ENCODE data around the gene THSD8. TPM values are rescaled to one million over a fixed set of nuclear protein-coding genes. Genes with fewer than 3 reads are reported as not detected.

Gene THSD8
- polyA plus RNA-seq, 1 donor from 2014 or later = not detected

- H3K36me3 ChIP-seq (ENCODE audit: insufficient read depth, low read length) = peaks cover 5% of the 10 kb centered on the region
- H3F3A ChIP-seq (ENCODE audit: insufficient read depth, low read length, poor library complexity, severe bottlenecking) = no peaks in the 10 kb centered on the region
- peaks cover 16% of the 10 kb centered on the region for H3K27me3 ChIP-seq (ENCODE audit: insufficient read depth, low read depth, low read length)
- peak overlapping the region; percentile 73 for H2AFZ ChIP-seq (ENCODE audit: low read depth, low read length)
- peaks cover 33% of the 10 kb centered on the region for H3K79me2 ChIP-seq (replicated peaks; ENCODE audit: insufficient read depth, low read length)
- peak overlapping the region; percentile 92 for H3K4me3 ChIP-seq (ENCODE audit: low read length)
- H3K9me2 ChIP-seq (ENCODE audit: insufficient read depth, low read length) = no peaks in the 10 kb centered on the region
- peaks cover 7% of the 10 kb centered on the region for H4K20me1 ChIP-seq (ENCODE audit: insufficient read depth)
- H3K4me2 ChIP-seq (ENCODE audit: low read length) = peak overlapping the region; percentile 83
- peak overlapping the region; percentile 91 for H3K27ac ChIP-seq (ENCODE audit: low read length)
- H3K9me3 ChIP-seq (ENCODE audit: low read length) = no peaks in the 10 kb centered on the region
- peak overlapping the region; percentile 100 for H3K9ac ChIP-seq (ENCODE audit: low read length)
- TF ChIP-seq, protein P1, sequence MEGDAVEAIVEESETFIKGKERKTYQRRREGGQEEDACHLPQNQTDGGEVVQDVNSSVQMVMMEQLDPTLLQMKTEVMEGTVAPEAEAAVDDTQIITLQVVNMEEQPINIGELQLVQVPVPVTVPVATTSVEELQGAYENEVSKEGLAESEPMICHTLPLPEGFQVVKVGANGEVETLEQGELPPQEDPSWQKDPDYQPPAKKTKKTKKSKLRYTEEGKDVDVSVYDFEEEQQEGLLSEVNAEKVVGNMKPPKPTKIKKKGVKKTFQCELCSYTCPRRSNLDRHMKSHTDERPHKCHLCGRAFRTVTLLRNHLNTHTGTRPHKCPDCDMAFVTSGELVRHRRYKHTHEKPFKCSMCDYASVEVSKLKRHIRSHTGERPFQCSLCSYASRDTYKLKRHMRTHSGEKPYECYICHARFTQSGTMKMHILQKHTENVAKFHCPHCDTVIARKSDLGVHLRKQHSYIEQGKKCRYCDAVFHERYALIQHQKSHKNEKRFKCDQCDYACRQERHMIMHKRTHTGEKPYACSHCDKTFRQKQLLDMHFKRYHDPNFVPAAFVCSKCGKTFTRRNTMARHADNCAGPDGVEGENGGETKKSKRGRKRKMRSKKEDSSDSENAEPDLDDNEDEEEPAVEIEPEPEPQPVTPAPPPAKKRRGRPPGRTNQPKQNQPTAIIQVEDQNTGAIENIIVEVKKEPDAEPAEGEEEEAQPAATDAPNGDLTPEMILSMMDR (IDR thresholded peaks at IDR 0.05; ENCODE audit: poor library complexity, severe bottlenecking) = peak; percentile 31
- peak; percentile 96 for TF ChIP-seq EP300 (conservative IDR thresholded peaks at IDR 0.05; ENCODE audit: poor library complexity, severe bottlenecking)
- no peak for TF ChIP-seq EZH2 (IDR thresholded peaks at IDR 0.05; ENCODE audit: borderline replicate concordance, insufficient read depth, low read length, poor library complexity, severe bottlenecking)
- TF ChIP-seq, protein P2, sequence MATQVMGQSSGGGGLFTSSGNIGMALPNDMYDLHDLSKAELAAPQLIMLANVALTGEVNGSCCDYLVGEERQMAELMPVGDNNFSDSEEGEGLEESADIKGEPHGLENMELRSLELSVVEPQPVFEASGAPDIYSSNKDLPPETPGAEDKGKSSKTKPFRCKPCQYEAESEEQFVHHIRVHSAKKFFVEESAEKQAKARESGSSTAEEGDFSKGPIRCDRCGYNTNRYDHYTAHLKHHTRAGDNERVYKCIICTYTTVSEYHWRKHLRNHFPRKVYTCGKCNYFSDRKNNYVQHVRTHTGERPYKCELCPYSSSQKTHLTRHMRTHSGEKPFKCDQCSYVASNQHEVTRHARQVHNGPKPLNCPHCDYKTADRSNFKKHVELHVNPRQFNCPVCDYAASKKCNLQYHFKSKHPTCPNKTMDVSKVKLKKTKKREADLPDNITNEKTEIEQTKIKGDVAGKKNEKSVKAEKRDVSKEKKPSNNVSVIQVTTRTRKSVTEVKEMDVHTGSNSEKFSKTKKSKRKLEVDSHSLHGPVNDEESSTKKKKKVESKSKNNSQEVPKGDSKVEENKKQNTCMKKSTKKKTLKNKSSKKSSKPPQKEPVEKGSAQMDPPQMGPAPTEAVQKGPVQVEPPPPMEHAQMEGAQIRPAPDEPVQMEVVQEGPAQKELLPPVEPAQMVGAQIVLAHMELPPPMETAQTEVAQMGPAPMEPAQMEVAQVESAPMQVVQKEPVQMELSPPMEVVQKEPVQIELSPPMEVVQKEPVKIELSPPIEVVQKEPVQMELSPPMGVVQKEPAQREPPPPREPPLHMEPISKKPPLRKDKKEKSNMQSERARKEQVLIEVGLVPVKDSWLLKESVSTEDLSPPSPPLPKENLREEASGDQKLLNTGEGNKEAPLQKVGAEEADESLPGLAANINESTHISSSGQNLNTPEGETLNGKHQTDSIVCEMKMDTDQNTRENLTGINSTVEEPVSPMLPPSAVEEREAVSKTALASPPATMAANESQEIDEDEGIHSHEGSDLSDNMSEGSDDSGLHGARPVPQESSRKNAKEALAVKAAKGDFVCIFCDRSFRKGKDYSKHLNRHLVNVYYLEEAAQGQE (IDR thresholded peaks at IDR 0.05; ENCODE audit: borderline replicate concordance) = no peak
- no peak for TF ChIP-seq RAD21 (conservative IDR thresholded peaks at IDR 0.05)
- no peak for TF ChIP-seq SMC3 (conservative IDR thresholded peaks at IDR 0.05; ENCODE audit: poor library complexity)
- peak; percentile 76 for TF ChIP-seq TAF1 (IDR thresholded peaks at IDR 0.05; ENCODE audit: low read depth)
- peak; percentile 95 for TF ChIP-seq POLR2AphosphoS5 (IDR thresholded peaks at IDR 0.05)
- peak; percentile 75 for TF ChIP-seq MXI1 (conservative IDR thresholded peaks at IDR 0.05; ENCODE audit: poor library complexity, severe bottlenecking)
These were observed 37.3 kb downstream of the THSD8 start for GRCh38 chr19:12838886-12839756.

DNA sequence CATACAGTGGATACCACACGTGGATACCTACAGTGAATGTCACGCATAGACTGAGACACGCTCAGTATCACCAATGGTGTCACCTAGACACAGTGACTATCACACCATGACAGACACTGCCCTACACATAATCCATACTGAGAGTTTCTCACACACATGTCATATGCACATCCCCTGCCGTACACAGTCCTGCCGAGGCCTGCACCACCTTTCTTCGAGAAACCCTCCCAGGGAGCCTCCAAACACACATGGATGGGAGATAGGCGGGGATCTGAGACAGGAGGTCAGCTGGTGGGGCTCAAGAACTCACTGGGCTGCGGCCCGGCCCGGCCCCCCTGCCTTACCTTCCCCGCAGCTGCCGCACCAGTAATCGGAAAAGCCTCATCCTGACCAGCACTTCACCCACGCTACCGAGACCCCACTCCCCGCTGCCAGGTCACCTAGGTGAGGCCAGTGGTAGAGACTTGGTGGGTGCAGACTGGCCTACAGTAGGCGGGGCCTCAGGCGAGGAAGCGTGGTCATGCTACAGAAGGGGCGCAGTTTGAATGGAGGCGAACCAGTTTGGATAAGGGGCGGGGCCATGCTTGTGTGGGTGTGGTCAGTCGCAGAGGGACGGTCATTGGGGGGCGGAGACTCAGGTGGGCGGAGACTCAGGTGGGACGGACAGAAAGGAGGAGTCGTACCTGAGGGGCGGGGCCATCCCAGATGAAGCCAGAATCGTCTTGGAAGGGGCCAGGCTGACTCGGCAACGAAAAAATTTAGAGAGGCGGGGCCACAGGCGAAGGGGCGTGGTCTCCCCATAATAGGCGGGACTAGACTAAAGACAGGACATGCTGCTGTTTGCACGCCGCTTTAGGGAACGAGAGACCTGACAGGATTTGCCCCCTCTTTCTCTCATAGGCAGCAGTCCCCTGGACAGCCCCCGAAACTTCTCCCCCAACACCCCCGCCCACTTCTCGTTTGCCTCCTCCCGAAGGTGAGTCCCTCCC is 38.5 kb downstream of the THSD8 start:
- peak overlapping the region; percentile 92 for H3K4me3 ChIP-seq (ENCODE audit: low read length)
- H4K20me1 ChIP-seq (ENCODE audit: insufficient read depth) = peaks cover 12% of the 10 kb centered on the region
- H3K36me3 ChIP-seq (ENCODE audit: insufficient read depth, low read length) = peaks cover 5% of the 10 kb centered on the region
- H3K27ac ChIP-seq (ENCODE audit: low read length) = peak overlapping the region; percentile 91
- H3K9ac ChIP-seq (ENCODE audit: low read length) = peak overlapping the region; percentile 100
- no peak overlapping the region for H2AFZ ChIP-seq (ENCODE audit: low read depth, low read length)
- H3K27me3 ChIP-seq (ENCODE audit: insufficient read depth, low read depth, low read length) = peaks cover 4% of the 10 kb centered on the region
- peaks cover 33% of the 10 kb centered on the region for H3K79me2 ChIP-seq (replicated peaks; ENCODE audit: insufficient read depth, low read length)
- no peaks in the 10 kb centered on the region for H3K9me3 ChIP-seq (ENCODE audit: low read length)
- TF ChIP-seq RAD21 (conservative IDR thresholded peaks at IDR 0.05) (no peak), EZH2 (IDR thresholded peaks at IDR 0.05; ENCODE audit: borderline replicate concordance, insufficient read depth, low read length, poor library complexity, severe bottlenecking) (no peak)
- TF ChIP-seq, protein P2 (IDR thresholded peaks at IDR 0.05; ENCODE audit: borderline replicate concordance) = no peak
- no peaks in the 10 kb centered on the region for H3K9me2 ChIP-seq (ENCODE audit: insufficient read depth, low read length)
- no peaks in the 10 kb centered on the region for H3F3A ChIP-seq (ENCODE audit: insufficient read depth, low read length, poor library complexity, severe bottlenecking)
- H3K4me2 ChIP-seq (ENCODE audit: low read length) = peak overlapping the region; percentile 83
